Measurements from ENCODE around the gene SMTNL2.

Gene SMTNL2

GRCh38 chr17:4616476-4616875 lies 32.1 kb downstream of the SMTNL2 start:
- DNase-seq (ENCODE audit: low read depth, low spot score), result no peak
- H3K4me3 ChIP-seq (ENCODE audit: low read depth, low read length), result no peak overlapping the region
- ChIA-PET POLR2A (no interaction called here), CTCF (interaction anchor here (0.8 to 2.2 kb wide), 4 partner anchors 10 to 195 kb away, joined by 3 to 19 read pairs (median 4); no protein-coding TSS in a partner anchor)
- TF ChIP-seq CTCF (IDR thresholded peaks at IDR 0.05; ENCODE audit: insufficient read depth, low read length, missing control alignments), result no peak

GRCh38 chr17:4617090-4617489 lies 32.8 kb downstream of the SMTNL2 start:
- DNase-seq (ENCODE audit: low read depth, low spot score), result no peak
- ChIA-PET CTCF (interaction anchor here (0.6 to 2.2 kb wide), 4 partner anchors 47 to 196 kb away, joined by 3 to 19 read pairs (median 4); no protein-coding TSS in a partner anchor), POLR2A (no interaction called here)
- no peak for TF ChIP-seq CTCF (IDR thresholded peaks at IDR 0.05; ENCODE audit: insufficient read depth, low read length, missing control alignments)
- no peak overlapping the region for H3K4me3 ChIP-seq (ENCODE audit: low read depth, low read length)

DNA sequence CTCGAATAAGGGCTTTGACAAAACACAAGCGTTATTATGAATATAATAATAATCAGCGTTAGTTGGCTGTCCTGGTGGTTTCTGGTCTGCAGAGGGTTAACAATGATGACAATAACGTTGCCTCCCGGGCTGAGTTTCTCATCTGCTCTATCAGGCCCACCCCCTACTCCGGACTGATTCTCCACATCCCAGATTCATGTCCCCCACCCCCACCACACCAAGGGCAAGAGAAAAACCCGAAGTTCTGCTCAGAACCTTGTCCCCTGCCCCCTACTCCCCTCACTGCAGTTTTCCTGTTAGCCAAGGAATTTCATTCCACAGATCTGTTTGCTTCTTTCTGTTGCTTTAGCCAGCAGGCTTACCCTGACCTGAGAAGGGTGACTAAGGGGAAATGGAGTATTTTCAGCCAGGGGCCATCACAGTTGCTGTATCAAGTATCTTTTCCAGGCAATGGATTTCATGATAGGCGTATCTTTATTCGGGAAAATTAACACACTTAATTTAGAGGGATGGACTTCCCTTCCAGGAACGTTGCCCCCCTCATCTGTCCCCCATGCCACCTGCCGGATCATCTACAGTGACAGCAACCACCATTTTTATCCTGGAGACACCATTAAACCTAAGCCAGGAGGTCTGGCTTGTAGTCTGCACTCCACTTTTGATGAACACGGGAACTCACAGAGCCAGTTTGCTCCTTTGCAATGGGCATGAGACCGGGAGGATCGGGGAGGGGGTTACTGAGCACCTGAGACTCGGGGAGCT lies 33.4 kb downstream of the SMTNL2 start:
- CTCF ChIA-PET, result interaction anchor here (0.6 to 1.2 kb wide), 2 partner anchors 47 to 197 kb away, joined by 3 to 4 read pairs; no protein-coding TSS in a partner anchor
- H3K4me3 ChIP-seq (ENCODE audit: low read depth, low read length), result no peak overlapping the region
- no peak for TF ChIP-seq CTCF (IDR thresholded peaks at IDR 0.05; ENCODE audit: insufficient read depth, low read length, missing control alignments)
- DNase-seq (ENCODE audit: low read depth, low spot score), result no peak
- POLR2A ChIA-PET, result no interaction called here

GRCh38 chr17:4620531-4621101 lies 36.3 kb downstream of the SMTNL2 start:
- ChIA-PET POLR2A (no interaction called here), CTCF (interaction anchor here (0.7 to 7.2 kb wide), 4 partner anchors 53 to 200 kb away, joined by 3 to 268 read pairs (median 6); no protein-coding TSS in a partner anchor)
- DNase-seq (ENCODE audit: low read depth, low spot score), result no peak
- TF ChIP-seq CTCF (IDR thresholded peaks at IDR 0.05; ENCODE audit: insufficient read depth, low read length, missing control alignments), result no peak
- no peak overlapping the region for H3K4me3 ChIP-seq (ENCODE audit: low read depth, low read length)

GRCh38 chr17:4622375-4622774 lies 38.0 kb downstream of the SMTNL2 start:
- ChIA-PET POLR2A (no interaction called here), CTCF (interaction anchor here (1.2 to 7.2 kb wide), 4 partner anchors 13 to 202 kb away, joined by 3 to 268 read pairs (median 19); no protein-coding TSS in a partner anchor)

More at GRCh38 chr17:4622375-4622774, 38.0 kb downstream of the SMTNL2 start:
- no peak for DNase-seq (ENCODE audit: low read depth, low spot score)
- no peak for TF ChIP-seq CTCF (IDR thresholded peaks at IDR 0.05; ENCODE audit: insufficient read depth, low read length, missing control alignments)
- H3K4me3 ChIP-seq (ENCODE audit: low read depth, low read length), result no peak overlapping the region

All from AG04449 (cell line).